ENCODE measurements around the gene ZNF628.
A peak's percentile ranks its signal among the peaks of the same experiment; 100 is the strongest.

The ZNF628 gene

DNA sequence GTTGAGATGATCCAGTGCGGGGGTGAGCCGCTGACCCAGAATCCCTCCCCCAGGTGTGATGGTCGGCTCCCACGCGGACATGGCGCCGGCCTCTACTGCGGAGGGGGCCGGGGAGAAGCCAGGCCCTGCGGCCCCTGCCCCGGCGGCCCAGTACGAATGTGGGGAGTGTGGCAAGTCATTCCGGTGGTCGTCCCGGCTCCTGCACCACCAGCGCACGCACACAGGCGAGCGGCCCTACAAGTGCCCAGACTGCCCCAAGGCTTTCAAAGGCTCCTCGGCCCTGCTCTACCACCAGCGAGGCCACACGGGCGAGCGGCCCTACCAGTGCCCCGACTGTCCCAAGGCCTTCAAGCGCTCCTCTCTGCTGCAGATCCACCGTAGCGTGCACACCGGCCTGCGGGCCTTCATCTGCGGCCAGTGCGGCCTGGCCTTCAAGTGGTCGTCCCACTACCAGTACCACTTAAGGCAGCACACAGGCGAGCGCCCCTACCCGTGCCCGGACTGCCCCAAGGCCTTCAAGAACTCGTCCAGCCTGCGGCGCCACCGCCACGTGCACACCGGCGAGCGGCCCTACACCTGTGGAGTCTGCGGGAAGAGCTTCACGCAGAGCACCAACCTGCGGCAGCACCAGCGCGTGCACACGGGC lies 4.9 kb downstream of the ZNF628 start:
- Mint-ChIP-seq H3K4me1 (peaks cover 27 to 47% of the 10 kb centered on the region in 2 donors), H3K36me3 (peaks cover 16 to 27% of the 10 kb centered on the region in 2 donors), H3K27me3 (no peaks in the 10 kb centered on the region), H3K9me3 (no peaks in the 10 kb centered on the region), H3K27ac (no peak overlapping the region), H3K4me3 (no peak overlapping the region)
- DNase-seq, result no peak
- ATAC-seq (replicated peaks), result no peak

- no peak for DNase-seq
- H3K4me3 Mint-ChIP-seq, result no peak overlapping the region
- H3K9me3 Mint-ChIP-seq, result no peaks in the 10 kb centered on the region
- no peaks in the 10 kb centered on the region for H3K27me3 Mint-ChIP-seq
- H3K4me1 Mint-ChIP-seq, result peaks cover 27 to 48% of the 10 kb centered on the region in 2 donors
- H3K27ac Mint-ChIP-seq, result no peak overlapping the region
- ATAC-seq (replicated peaks), result no peak
- H3K36me3 Mint-ChIP-seq, result peaks cover 16 to 27% of the 10 kb centered on the region in 2 donors
These were observed 5.4 kb downstream of the ZNF628 start for GRCh38 chr19:55481794-55482155.

GRCh38 chr19:55482156-55482961 lies 5.9 kb downstream of the ZNF628 start:
- H3K27ac Mint-ChIP-seq, result no peak overlapping the region
- H3K36me3 Mint-ChIP-seq, result peaks cover 16 to 27% of the 10 kb centered on the region in 2 donors
- H3K27me3 Mint-ChIP-seq, result no peaks in the 10 kb centered on the region
- H3K4me3 Mint-ChIP-seq, result no peak overlapping the region
- H3K9me3 Mint-ChIP-seq, result no peaks in the 10 kb centered on the region
- peaks cover 27 to 49% of the 10 kb centered on the region in 2 donors for H3K4me1 Mint-ChIP-seq
- DNase-seq (no peak), ATAC-seq (replicated peaks) (no peak)

- Mint-ChIP-seq H3K4me1 (peaks cover 28 to 51% of the 10 kb centered on the region in 2 donors), H3K27ac (peak overlapping the region; percentile 31), H3K36me3 (peaks cover 13 to 22% of the 10 kb centered on the region in 2 donors), H3K9me3 (no peaks in the 10 kb centered on the region), H3K4me3 (peak overlapping the region in 1 of 2 donors; percentile 57), H3K27me3 (no peaks in the 10 kb centered on the region)
- no peak for ATAC-seq (replicated peaks)
- no peak for DNase-seq
These were observed 6.7 kb downstream of the ZNF628 start for GRCh38 chr19:55482967-55483705.

DNA sequence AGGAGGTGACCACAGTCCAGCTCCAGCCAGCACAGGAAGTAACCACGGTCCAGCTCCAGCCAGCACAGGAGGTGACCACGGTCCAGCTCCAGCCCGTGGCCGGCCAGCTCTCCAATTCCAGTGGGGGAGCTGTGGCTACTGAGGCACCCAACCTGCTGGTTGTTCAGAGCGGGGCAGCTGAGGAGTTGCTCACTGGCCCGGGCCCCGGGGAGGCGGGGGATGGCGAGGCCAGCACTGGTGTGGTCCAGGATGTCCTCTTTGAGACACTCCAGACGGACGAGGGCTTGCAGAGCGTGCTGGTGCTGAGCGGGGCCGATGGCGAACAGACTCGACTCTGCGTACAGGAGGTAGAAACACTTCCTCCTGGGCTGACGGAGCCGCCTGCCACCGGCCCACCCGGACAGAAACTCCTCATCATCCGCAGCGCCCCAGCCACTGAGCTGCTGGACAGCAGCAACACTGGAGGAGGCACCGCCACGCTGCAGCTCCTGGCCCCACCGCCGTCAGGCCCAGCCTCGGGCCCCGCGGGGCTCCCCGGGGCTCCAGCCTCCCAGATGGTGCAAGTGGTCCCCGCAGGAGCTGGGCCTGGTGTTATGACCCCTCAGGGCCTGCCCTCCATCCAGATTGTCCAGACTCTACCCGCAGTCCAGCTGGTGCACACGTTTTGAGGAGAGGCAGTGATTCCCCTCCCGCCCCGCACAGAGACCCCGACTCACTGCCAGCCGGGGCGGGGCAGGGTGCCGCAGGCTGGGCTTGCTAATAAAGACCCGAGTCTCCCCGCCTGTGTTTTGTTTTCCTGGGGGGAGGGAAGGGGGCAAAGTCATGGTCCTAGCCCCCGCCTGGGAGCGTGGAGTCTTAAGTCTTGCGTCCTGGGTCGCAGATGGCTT lies 7.5 kb downstream of the ZNF628 start:
- peak overlapping the region; percentile 84 for H3K27ac Mint-ChIP-seq
- DNase-seq (no peak), ATAC-seq (replicated peaks) (no peak)
- H3K9me3 Mint-ChIP-seq, result no peaks in the 10 kb centered on the region
- peaks cover 9 to 17% of the 10 kb centered on the region in 2 donors for H3K36me3 Mint-ChIP-seq
- H3K4me3 Mint-ChIP-seq, result peak overlapping the region; percentile 74 to 87
- no peaks in the 10 kb centered on the region for H3K27me3 Mint-ChIP-seq
- peaks cover 22 to 48% of the 10 kb centered on the region in 2 donors for H3K4me1 Mint-ChIP-seq

- Mint-ChIP-seq H3K27me3 (no peaks in the 10 kb centered on the region), H3K4me3 (peak within 1 kb of the TSS; percentile 74 to 87), H3K27ac (peak within 1 kb of the TSS; percentile 89), H3K36me3 (peaks cover 5 to 10% of the 10 kb centered on the region in 2 donors), H3K4me1 (peaks cover 16 to 39% of the 10 kb centered on the region in 2 donors), H3K9me3 (no peaks in the 10 kb centered on the region)
- DNase-seq (peak; percentile 57), ATAC-seq (replicated peaks) (peak; percentile 82 to 87)
These were observed 8.4 kb downstream of the ZNF628 start, which contains the start of gene NAT14 for GRCh38 chr19:55484593-55485438. Gene NAT14 (plus strand): TSS chr19:55485188. CDS start chr19:55485709, 521 bp downstream.

DNA sequence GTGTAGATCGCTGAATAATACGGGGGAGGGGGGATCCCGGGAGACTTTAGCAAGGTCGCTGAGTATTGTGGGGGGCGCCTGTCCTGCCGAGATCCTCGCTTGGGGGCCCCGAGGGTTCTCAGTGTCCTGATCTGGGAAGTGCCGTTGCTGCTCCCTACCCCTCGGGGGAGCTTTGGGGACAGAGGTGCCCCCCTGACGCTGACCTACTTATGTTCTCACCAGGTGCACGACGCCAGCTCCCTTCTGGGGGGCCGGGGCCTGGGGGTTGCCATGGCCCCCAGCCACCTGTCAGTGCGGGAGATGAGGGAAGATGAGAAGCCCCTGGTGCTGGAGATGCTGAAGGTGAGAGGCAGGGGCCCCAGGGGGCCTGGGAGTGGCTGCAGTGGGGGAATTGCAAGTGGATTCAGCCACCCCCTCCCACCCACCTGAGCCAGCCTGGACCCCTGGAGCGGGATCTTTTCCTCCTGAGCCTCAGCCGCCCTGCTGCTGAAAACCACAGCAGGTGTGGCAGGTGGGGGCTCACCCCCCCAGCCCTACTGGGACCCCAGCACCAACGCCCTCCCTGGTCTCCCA lies 9.1 kb downstream of the ZNF628 start:
- peaks cover 0 to 4% of the 10 kb centered on the region in 2 donors for H3K27me3 Mint-ChIP-seq
- peak overlapping the region; percentile 89 for H3K27ac Mint-ChIP-seq
- DNase-seq (no peak), ATAC-seq (replicated peaks) (peak in 1 of 2 donors; percentile 9)
- peaks cover 15 to 37% of the 10 kb centered on the region in 2 donors for H3K4me1 Mint-ChIP-seq
- peak overlapping the region; percentile 74 to 87 for H3K4me3 Mint-ChIP-seq
- peaks cover 3 to 7% of the 10 kb centered on the region in 2 donors for H3K36me3 Mint-ChIP-seq
- no peaks in the 10 kb centered on the region for H3K9me3 Mint-ChIP-seq

DNA sequence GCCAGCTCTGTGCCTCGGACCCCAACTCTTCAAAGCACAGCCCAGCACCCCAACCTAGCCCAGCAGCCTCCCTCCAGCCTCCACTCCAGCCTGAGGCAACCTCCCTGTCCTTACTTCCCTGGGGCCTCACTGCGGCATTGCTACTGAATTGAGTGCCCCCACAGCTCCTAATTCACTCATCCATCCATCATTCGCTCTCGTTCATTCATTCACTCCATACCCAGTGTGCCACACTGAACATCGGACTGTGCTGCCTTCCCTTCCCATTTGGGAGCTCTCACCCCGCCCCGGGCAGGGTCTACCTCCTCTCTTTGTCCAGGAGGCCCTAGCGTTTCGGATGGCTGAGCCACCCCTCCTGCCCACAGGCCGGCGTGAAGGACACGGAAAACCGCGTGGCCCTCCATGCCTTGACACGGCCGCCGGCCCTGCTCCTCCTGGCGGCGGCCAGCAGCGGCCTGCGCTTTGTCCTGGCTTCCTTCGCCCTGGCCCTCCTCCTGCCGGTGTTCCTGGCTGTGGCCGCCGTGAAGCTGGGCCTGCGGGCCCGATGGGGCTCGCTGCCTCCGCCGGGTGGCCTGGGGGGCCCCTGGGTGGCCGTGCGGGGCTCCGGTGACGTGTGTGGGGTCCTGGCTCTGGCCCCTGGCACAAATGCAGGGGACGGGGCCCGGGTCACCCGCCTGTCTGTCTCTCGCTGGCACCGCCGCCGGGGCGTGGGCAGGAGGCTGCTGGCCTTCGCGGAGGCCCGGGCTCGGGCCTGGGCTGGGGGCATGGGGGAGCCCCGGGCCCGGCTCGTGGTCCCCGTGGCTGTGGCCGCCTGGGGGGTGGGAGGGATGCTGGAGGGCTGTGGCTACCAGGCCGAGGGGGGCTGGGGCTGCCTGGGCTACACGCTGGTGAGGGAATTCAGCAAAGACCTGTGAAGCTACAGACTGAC lies 9.9 kb downstream of the ZNF628 start:
- H3K4me3 Mint-ChIP-seq, result peak overlapping the region; percentile 74 to 87
- H3K36me3 Mint-ChIP-seq, result peaks cover 3 to 4% of the 10 kb centered on the region in 2 donors
- H3K27me3 Mint-ChIP-seq, result peaks cover 0 to 6% of the 10 kb centered on the region in 2 donors
- H3K27ac Mint-ChIP-seq, result peak overlapping the region; percentile 82
- ATAC-seq (replicated peaks), result no peak
- H3K9me3 Mint-ChIP-seq, result no peaks in the 10 kb centered on the region
- no peak for DNase-seq
- peaks cover 15 to 37% of the 10 kb centered on the region in 2 donors for H3K4me1 Mint-ChIP-seq

DNA sequence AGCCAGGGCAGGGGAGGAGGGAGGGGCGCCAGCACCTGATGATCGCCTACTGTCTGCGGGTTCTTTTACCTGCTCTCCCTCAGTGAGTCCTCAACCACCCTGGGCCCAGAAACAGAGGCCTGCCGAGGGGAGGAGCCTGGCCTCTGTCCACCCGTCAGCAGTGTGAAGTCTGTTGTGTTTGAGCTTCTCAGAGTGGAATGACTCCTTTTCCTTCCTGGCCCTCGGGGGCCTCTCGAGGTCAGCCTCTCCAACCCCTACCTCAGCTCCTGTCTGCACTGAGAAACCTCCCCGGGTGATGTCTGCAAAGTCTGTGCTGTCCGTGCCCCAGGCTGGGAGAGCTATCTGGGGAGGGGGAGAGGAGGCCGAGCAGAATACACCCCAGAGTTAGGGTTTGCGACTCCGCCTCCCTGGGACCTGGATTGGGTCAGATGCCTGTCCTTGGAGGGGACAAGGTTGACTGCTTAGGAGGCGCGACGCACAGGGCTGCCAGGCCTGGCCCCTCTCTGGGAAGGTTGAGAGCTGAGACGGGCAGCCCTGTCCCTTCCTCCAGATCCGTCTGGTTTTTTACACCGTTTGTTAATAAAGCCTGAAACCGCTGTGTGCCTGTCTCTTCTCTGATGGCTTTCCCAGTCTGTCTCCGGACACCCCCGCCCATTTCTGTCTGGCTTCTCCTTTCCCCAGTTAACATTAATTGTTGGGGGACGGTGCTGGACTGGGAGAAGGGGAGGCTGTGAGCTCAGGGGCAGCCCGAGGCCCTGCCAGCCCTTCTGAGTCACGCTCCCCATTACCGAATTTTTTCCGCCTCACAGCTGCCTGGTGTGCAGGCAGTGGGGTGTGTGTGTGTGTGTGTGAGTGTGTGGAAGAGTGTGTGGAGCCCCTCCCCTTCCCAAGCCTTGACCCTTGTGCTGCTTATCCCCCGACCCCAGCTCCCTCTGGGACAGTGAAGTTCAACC lies 10.8 kb downstream of the ZNF628 start:
- Mint-ChIP-seq H3K9me3 (no peaks in the 10 kb centered on the region), H3K36me3 (peaks cover 2 to 4% of the 10 kb centered on the region in 2 donors), H3K27me3 (peaks cover 8 to 15% of the 10 kb centered on the region in 2 donors), H3K4me3 (peak overlapping the region; percentile 35 to 47), H3K27ac (peak overlapping the region; percentile 82), H3K4me1 (peaks cover 18 to 37% of the 10 kb centered on the region in 2 donors)
- ATAC-seq (replicated peaks) (no peak), DNase-seq (no peak)

- ATAC-seq (replicated peaks), result no peak
- H3K36me3 Mint-ChIP-seq, result peaks cover under 1 to 4% of the 10 kb centered on the region in 2 donors
- H3K27ac Mint-ChIP-seq, result peak within 1 kb of the TSS; percentile 81
- H3K4me3 Mint-ChIP-seq, result peak within 1 kb of the TSS in 1 of 2 donors; percentile 65
- no peaks in the 10 kb centered on the region for H3K9me3 Mint-ChIP-seq
- peaks cover 13 to 23% of the 10 kb centered on the region in 2 donors for H3K27me3 Mint-ChIP-seq
- no peak for DNase-seq
- H3K4me1 Mint-ChIP-seq, result peaks cover 20 to 37% of the 10 kb centered on the region in 2 donors
These were observed 11.7 kb downstream of the ZNF628 start, which contains the start of gene SSC5D for GRCh38 chr19:55487924-55488687. Gene SSC5D (plus strand): TSS chr19:55488436. CDS start chr19:55488590, 154 bp downstream.
